ACC112 (cell line): Measurements from ENCODE around the gene CEP131.

ENCODE experiments used
- H2AFZ ChIP-seq: fragments of 200-600 bp; sonication (generic); one replicate; pipeline ENCODE4 v1.6.0; 2017; ENCODE audit warnings: antibody characterized with exemption, low read length; ENCODE audit not compliant: unreplicated experiment
- H3K27ac ChIP-seq: fragments of 200-600 bp; sonication (generic); 2 replicates; pipeline ENCODE4 v1.5.1; 2014; ENCODE audit warnings: low read depth, mild to moderate bottlenecking, antibody characterized with exemption, low read length, moderate library complexity
- H3K27me3 ChIP-seq: fragments of 200-600 bp; sonication (generic); 2 replicates; pipeline ENCODE4 v1.6.1; 2014; ENCODE audit warnings: mild to moderate bottlenecking, antibody characterized with exemption, low read length, moderate library complexity, mixed read lengths; ENCODE audit not compliant: insufficient read depth
- H3K36me3 ChIP-seq: fragments of 200-600 bp; sonication (generic); 2 replicates; pipeline ENCODE4 v1.6.1; 2016; ENCODE audit warnings: mild to moderate bottlenecking, antibody characterized with exemption, low read length, moderate library complexity, mixed read lengths; ENCODE audit not compliant: insufficient read depth
- H3K4me1 ChIP-seq: fragments of 200-600 bp; sonication (generic); one replicate; pipeline ENCODE4 v1.6.1; 2016; ENCODE audit warnings: low read length, mixed read lengths; ENCODE audit not compliant: insufficient read depth, unreplicated experiment, control insufficient read depth
- H3K4me3 ChIP-seq: fragments of 200-600 bp; sonication (generic); 2 replicates; pipeline ENCODE4 v1.5.1; 2014; ENCODE audit warnings: mild to moderate bottlenecking, low read depth, low read length
- H3K79me2 ChIP-seq: fragments of 200-600 bp; sonication (generic); one replicate; pipeline ENCODE4 v1.6.0; 2016; ENCODE audit warnings: low read length; ENCODE audit not compliant: control insufficient read depth, unreplicated experiment, insufficient read depth

The CEP131 gene

DNA sequence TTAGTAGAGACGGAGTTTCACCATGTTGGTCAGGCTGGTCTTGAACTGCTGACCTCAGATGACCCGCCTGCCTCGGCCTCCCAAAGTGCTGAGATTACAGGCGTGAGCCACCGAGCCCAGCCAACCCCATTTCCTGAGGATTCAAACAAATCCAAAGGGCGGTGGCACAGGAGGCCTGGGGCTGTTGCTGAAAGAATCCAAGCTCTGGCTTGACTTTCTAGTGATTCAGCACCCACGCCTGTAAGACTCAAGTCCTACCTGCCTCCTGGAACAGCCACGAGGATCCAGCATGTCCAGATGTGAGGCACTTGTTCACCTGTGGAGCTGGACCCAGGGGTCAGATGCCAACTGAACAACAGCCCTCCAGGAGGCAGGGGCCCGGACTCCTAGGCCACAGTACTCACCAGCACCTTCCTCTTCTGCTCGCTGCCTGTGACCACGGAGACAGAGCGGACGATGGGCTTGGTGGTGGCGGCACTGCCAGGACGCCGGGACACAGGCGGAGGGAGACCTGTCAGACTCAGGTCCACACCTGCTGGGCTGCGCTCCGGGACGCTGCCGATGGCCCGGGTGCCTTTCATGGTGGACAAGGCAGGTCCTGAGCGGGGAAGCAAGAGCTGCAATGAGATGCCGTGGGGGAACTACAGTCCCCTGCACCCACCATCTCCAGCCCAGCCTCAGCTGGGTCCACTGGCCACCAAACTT is 3.1 kb downstream of the CEP131 start:
- H3K4me3 ChIP-seq: no peak overlapping the region
- H3K36me3 ChIP-seq: no peaks in the 10 kb centered on the region
- H3K27ac ChIP-seq: no peak overlapping the region
- H3K27me3 ChIP-seq: no peaks in the 10 kb centered on the region
- H2AFZ ChIP-seq: no peak overlapping the region
- H3K4me1 ChIP-seq: peaks cover 8% of the 10 kb centered on the region
- peaks cover 5% of the 10 kb centered on the region for H3K79me2 ChIP-seq

GRCh38 chr17:81218991-81219390 is 3.8 kb downstream of the CEP131 start:
- no peak overlapping the region for H3K27ac ChIP-seq
- H3K4me3 ChIP-seq: no peak overlapping the region
- no peaks in the 10 kb centered on the region for H3K27me3 ChIP-seq
- H3K79me2 ChIP-seq: peaks cover 5% of the 10 kb centered on the region
- H3K4me1 ChIP-seq: peaks cover 8% of the 10 kb centered on the region
- no peak overlapping the region for H2AFZ ChIP-seq
- no peaks in the 10 kb centered on the region for H3K36me3 ChIP-seq

GRCh38 chr17:81218459-81218858 is 4.3 kb downstream of the CEP131 start:
- Histone ChIP-seq H3K27ac (no peak overlapping the region), H2AFZ (no peak overlapping the region), H3K36me3 (no peaks in the 10 kb centered on the region), H3K79me2 (peaks cover 5% of the 10 kb centered on the region), H3K4me1 (peaks cover 5% of the 10 kb centered on the region), H3K4me3 (no peak overlapping the region), H3K27me3 (no peaks in the 10 kb centered on the region)

DNA sequence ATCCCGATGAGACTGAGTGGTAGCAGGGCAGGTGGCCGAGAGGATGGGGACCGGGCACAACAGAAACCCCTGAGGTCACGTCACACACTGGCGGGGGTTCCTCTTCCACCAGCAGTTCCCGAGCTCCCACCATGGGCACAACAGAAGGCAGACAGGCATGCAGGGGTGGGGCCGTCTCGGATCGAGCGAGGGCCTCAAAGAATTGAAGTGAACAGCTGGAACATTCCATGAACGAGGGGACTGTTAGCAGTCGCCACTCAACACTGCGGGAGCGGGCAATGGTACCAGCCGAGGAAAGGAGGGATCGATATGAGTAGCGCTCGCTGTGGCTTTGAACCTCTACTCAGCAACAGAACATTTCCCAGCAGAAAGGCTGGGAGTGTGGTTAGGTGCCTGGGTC is 5.3 kb downstream of the CEP131 start:
- Histone ChIP-seq H3K4me3 (no peak overlapping the region), H2AFZ (no peak overlapping the region), H3K36me3 (no peaks in the 10 kb centered on the region), H3K27me3 (no peaks in the 10 kb centered on the region), H3K79me2 (peaks cover 5% of the 10 kb centered on the region), H3K27ac (no peak overlapping the region), H3K4me1 (peaks cover 5% of the 10 kb centered on the region)

DNA sequence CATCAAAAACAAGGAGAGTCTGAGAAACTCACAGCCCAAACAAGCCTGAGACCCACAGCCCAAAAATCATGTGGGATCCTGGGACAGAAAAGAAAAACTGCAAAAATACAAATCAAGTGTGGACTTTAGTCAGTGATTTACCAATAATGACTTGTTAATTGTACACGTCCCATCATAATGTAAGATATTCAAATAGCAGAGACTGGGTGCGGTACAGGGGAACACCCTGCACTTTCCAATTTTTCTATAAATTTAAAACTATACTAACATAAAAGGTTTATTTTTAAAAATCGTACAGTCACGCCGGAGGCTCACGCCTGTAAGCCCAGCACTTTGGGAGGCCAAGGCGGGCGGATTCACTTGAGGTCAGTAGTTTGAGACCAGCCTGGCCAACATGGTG is 8.8 kb downstream of the CEP131 start:
- Histone ChIP-seq H3K27me3 (no peaks in the 10 kb centered on the region), H3K79me2 (no peaks in the 10 kb centered on the region)

DNA sequence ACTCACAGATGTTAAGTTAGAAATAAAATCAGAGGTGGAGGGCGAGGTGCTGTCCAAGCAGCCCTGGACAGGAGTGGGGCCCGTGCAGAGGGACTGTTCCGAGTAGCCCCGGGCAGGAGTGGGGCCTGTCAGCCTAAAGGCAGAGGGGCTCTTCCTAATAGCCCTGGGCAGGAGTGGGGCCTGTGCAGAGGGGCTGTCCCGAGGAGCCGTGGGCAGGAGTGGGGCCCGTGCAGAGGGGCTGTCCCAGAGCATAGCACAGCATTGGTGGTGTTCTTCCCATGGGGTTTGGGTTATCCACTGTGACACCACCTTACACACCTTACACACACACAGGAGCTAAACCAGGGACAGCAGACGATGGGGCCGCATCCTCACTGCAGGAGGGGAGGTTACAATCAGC is 10.4 kb downstream of the CEP131 start:
- Histone ChIP-seq H3K4me1 (no peaks in the 10 kb centered on the region), H3K27me3 (no peaks in the 10 kb centered on the region), H3K79me2 (no peaks in the 10 kb centered on the region), H2AFZ (no peak overlapping the region), H3K36me3 (no peaks in the 10 kb centered on the region), H3K4me3 (no peak overlapping the region), H3K27ac (no peak overlapping the region)

More for the DNA sequence above, 8.8 kb downstream of the CEP131 start:
- no peak overlapping the region for H2AFZ ChIP-seq
- no peak overlapping the region for H3K4me3 ChIP-seq
- H3K36me3 ChIP-seq: no peaks in the 10 kb centered on the region
- no peaks in the 10 kb centered on the region for H3K4me1 ChIP-seq
- H3K27ac ChIP-seq: no peak overlapping the region

GRCh38 chr17:81210868-81211267 is 11.9 kb downstream of the CEP131 start:
- Histone ChIP-seq H3K4me1 (no peaks in the 10 kb centered on the region), H3K27me3 (no peaks in the 10 kb centered on the region), H2AFZ (no peak overlapping the region), H3K27ac (no peak overlapping the region), H3K79me2 (no peaks in the 10 kb centered on the region), H3K36me3 (no peaks in the 10 kb centered on the region), H3K4me3 (no peak overlapping the region)

GRCh38 chr17:81210466-81210865 is 12.3 kb downstream of the CEP131 start:
- no peaks in the 10 kb centered on the region for H3K36me3 ChIP-seq
- H2AFZ ChIP-seq: no peak overlapping the region
- no peak overlapping the region for H3K4me3 ChIP-seq
- H3K27ac ChIP-seq: no peak overlapping the region
- no peaks in the 10 kb centered on the region for H3K4me1 ChIP-seq
- H3K79me2 ChIP-seq: no peaks in the 10 kb centered on the region
- H3K27me3 ChIP-seq: no peaks in the 10 kb centered on the region

DNA sequence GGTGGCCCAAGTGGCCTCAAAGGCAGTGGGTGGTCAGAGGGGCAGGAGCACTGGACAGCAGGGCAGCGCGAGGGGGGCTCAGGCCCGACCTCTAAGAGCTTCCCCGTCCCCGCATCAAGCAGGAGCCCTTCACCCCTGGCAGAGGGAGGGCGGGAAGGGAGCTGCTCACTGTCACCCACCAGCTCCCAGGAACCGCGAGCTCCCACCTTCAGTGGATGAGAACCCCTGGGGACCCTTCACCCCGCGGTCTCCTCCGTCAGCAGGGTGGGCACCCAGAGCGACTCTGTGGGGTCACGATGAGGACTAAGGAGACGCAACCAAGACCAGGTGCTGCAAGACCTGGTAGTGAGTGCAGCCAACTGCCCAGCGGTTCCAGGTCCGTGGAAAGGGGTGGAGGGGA is 13.6 kb downstream of the CEP131 start:
- Histone ChIP-seq H3K4me3 (no peak overlapping the region), H3K4me1 (no peaks in the 10 kb centered on the region), H2AFZ (no peak overlapping the region), H3K27me3 (no peaks in the 10 kb centered on the region), H3K79me2 (no peaks in the 10 kb centered on the region), H3K36me3 (no peaks in the 10 kb centered on the region), H3K27ac (no peak overlapping the region)

DNA sequence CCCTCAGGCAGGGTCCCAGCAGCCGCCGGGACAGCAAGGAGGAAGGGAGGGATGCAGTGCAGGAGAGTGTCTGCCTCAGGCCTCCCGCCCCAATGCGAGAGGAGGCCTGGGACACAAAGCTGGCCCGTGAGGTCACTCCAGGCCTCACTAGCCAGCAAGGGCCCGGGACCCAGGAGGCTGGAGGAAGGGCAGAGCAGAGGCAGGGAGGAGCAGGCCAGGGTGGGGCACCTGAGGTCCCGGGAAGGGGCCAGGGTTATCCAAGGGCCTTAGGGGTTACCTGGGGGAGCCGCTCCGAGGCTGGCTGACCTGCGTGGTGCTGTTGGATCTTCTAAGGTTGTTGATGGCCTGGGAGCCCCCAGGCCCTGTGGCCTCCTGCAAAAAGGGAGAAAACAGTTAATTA is 14.1 kb downstream of the CEP131 start:
- no peaks in the 10 kb centered on the region for H3K4me1 ChIP-seq
- H3K79me2 ChIP-seq: no peaks in the 10 kb centered on the region
- H3K36me3 ChIP-seq: no peaks in the 10 kb centered on the region
- H3K27me3 ChIP-seq: no peaks in the 10 kb centered on the region
- no peak overlapping the region for H3K4me3 ChIP-seq
- H2AFZ ChIP-seq: no peak overlapping the region
- H3K27ac ChIP-seq: no peak overlapping the region
